ENCODE results near the gene NDUFV2. TPM values are rescaled to one million over a fixed set of nuclear protein-coding genes. Genes with fewer than 3 reads are reported as not detected.

NDUFV2 gene
- total RNA-seq, 1 experiment from 2014 or later: 194 TPM

DNA sequence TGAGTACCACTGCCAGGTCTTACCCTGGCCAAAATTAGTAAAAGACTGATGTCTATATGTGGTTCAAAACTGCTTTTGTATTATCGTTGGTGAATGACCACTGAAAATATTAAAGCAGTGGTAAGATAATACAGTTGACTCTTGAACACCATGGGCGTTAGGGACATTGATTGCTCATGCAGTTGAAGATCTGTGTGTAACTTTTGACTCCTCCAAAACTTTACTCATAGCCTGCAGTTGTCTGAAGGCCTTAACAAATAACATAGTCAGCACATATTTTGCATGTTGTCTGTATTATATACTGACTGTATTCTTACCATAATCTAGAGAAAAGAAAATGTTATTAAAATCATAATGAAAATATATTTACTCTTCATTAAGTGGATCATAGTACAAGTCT, 28.3 kb downstream of the NDUFV2 start:
- CTCF ChIA-PET: no interaction called here
- H3K9ac ChIP-seq (ENCODE audit: low read length): no peak overlapping the region
- H3K9me2 ChIP-seq (ENCODE audit: insufficient read depth): no peaks in the 10 kb centered on the region
- H3K4me2 ChIP-seq (ENCODE audit: low read length): no peak overlapping the region
- intact Hi-C loops (cut with micrococcal nuclease): no loop called here
- no peaks in the 10 kb centered on the region for H3K9me3 ChIP-seq (ENCODE audit: control insufficient read depth in 1 of 2, insufficient read depth in 1 of 2, low read depth in 1 of 2, low read length in 2 of 2)
- no peaks in the 10 kb centered on the region for H3K27me3 ChIP-seq (ENCODE audit: insufficient read depth, low read length)
- no peak for TF ChIP-seq SRF (IDR thresholded peaks at IDR 0.05; ENCODE audit: low read depth)
- no peak for ATAC-seq
- RAD21 ChIA-PET (ENCODE audit: low non-redundant PET in 1 of 2, low total read pairs in 2 of 2, uncharacterized antibody in 2 of 2, unreplicated experiment in 2 of 2): no interaction called here
- BruUV-seq (replicated peaks): no TSS peak
- H2AFZ ChIP-seq (ENCODE audit: low read depth, low read length, poor library complexity, severe bottlenecking): no peak overlapping the region
- H3K36me3 ChIP-seq (ENCODE audit: control insufficient read depth in 1 of 2, insufficient read depth in 2 of 2, low read length in 2 of 2): peaks cover 34 to 47% of the 10 kb centered on the region in 2 experiments; a peak in 3 of 4 replicates
- peaks cover 12 to 14% of the 10 kb centered on the region in 2 experiments; a peak in 3 of 4 replicates for H3K4me1 ChIP-seq (ENCODE audit: control insufficient read depth in 1 of 2, insufficient read depth in 2 of 2, low read length in 2 of 2)
- no peak overlapping the region for H3K4me3 ChIP-seq (replicated peaks in 1 of 2; ENCODE audit: low read depth in 1 of 2, low read length in 2 of 2)
- POLR2A ChIA-PET: no interaction called here
- H3K79me2 ChIP-seq (ENCODE audit: insufficient read depth, low read length): peaks cover 49% of the 10 kb centered on the region
- DNase-seq (ENCODE audit: low read depth, low spot score): no peak
- no peaks in the 10 kb centered on the region for H4K20me1 ChIP-seq (ENCODE audit: insufficient read depth)
- no peak overlapping the region for H3K27ac ChIP-seq (ENCODE audit: low read depth, low read length)

DNA sequence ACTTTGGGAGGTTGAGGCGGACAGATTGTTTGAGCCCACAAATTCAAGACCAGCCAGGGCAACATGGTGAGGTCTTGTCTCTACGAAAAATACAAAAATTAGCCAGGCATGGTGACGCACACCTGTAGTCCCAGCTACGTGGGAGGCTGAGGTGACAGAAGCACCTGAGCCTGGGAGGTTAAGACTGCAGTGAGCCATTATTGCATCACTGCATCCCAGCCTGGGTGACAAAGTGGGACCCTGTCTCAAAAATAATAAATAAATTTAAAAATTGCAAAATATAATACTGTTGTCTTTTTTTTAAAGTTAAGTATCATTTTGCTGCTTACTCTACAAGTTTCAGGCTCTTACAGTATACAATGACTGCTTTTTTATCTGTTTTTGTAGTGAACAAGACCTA, 30.1 kb downstream of the NDUFV2 start:
- no TSS peak for BruUV-seq (replicated peaks)
- Histone ChIP-seq H3K4me1 (ENCODE audit: control insufficient read depth in 1 of 2, insufficient read depth in 2 of 2, low read length in 2 of 2) (peaks cover 12 to 15% of the 10 kb centered on the region in 2 experiments; a peak in 3 of 4 replicates), H3K36me3 (ENCODE audit: control insufficient read depth in 1 of 2, insufficient read depth in 2 of 2, low read length in 2 of 2) (peaks cover 23 to 33% of the 10 kb centered on the region in 2 experiments; a peak in 3 of 4 replicates), H3K79me2 (ENCODE audit: insufficient read depth, low read length) (peaks cover 40% of the 10 kb centered on the region), H3K9me2 (ENCODE audit: insufficient read depth) (no peaks in the 10 kb centered on the region), H3K4me3 (replicated peaks in 1 of 2; ENCODE audit: low read depth in 1 of 2, low read length in 2 of 2) (no peak overlapping the region), H4K20me1 (ENCODE audit: insufficient read depth) (no peaks in the 10 kb centered on the region), H3K27ac (ENCODE audit: low read depth, low read length) (no peak overlapping the region), H2AFZ (ENCODE audit: low read depth, low read length, poor library complexity, severe bottlenecking) (no peak overlapping the region), H3K9ac (ENCODE audit: low read length) (no peak overlapping the region), H3K27me3 (ENCODE audit: insufficient read depth, low read length) (no peaks in the 10 kb centered on the region), H3K4me2 (ENCODE audit: low read length) (no peak overlapping the region), H3K9me3 (ENCODE audit: control insufficient read depth in 1 of 2, insufficient read depth in 1 of 2, low read depth in 1 of 2, low read length in 2 of 2) (no peaks in the 10 kb centered on the region)
- DNase-seq (ENCODE audit: low read depth, low spot score) (no peak), ATAC-seq (no peak)
- intact Hi-C loops (cut with micrococcal nuclease): loop anchor here (2.0 kb wide), 1 partner anchor 14 kb away; no protein-coding TSS in a partner anchor
- ChIA-PET POLR2A (no interaction called here), CTCF (no interaction called here), RAD21 (ENCODE audit: low non-redundant PET in 1 of 2, low total read pairs in 2 of 2, uncharacterized antibody in 2 of 2, unreplicated experiment in 2 of 2) (no interaction called here)
- no peak for TF ChIP-seq EZH2 (IDR thresholded peaks at IDR 0.05)

DNA sequence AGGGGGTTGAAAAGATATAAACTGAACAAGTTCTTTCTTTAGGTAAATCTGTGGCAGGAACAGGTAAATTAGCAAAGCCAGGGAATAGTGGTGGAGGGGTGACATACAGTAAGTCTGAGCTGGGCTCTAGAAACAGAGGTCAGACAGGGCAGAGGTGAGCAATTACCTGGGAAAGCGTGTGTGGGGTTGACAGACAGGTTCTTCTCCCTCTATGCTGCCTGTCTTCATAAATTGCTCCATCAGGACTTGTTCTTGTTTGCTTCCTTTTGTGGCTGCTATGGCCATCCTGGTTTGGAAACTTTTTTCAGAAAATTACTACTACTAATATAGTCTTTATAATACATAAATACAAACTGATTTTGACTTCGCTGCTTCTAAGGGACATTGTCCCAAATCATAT, 30.7 kb downstream of the NDUFV2 start:
- H3K9me3 ChIP-seq (ENCODE audit: control insufficient read depth in 1 of 2, insufficient read depth in 1 of 2, low read depth in 1 of 2, low read length in 2 of 2): no peaks in the 10 kb centered on the region
- ChIA-PET CTCF (no interaction called here), RAD21 (ENCODE audit: low non-redundant PET in 1 of 2, low total read pairs in 2 of 2, uncharacterized antibody in 2 of 2, unreplicated experiment in 2 of 2) (no interaction called here), POLR2A (no interaction called here)
- H3K36me3 ChIP-seq (ENCODE audit: control insufficient read depth in 1 of 2, insufficient read depth in 2 of 2, low read length in 2 of 2): peaks cover 18 to 27% of the 10 kb centered on the region in 2 experiments; a peak in 3 of 4 replicates
- no peak overlapping the region for H3K4me2 ChIP-seq (ENCODE audit: low read length)
- H3K27me3 ChIP-seq (ENCODE audit: insufficient read depth, low read length): no peaks in the 10 kb centered on the region
- peaks cover 12 to 21% of the 10 kb centered on the region in 2 experiments; a peak in 3 of 4 replicates for H3K4me1 ChIP-seq (ENCODE audit: control insufficient read depth in 1 of 2, insufficient read depth in 2 of 2, low read length in 2 of 2)
- H4K20me1 ChIP-seq (ENCODE audit: insufficient read depth): no peaks in the 10 kb centered on the region
- intact Hi-C loops (cut with micrococcal nuclease): loop anchor here (2.0 kb wide), 1 partner anchor 14 kb away; no protein-coding TSS in a partner anchor
- no peak overlapping the region for H2AFZ ChIP-seq (ENCODE audit: low read depth, low read length, poor library complexity, severe bottlenecking)
- ATAC-seq (no peak), DNase-seq (ENCODE audit: low read depth, low spot score) (no peak)
- no TSS peak for BruUV-seq (replicated peaks)
- no peak overlapping the region for H3K4me3 ChIP-seq (replicated peaks in 1 of 2; ENCODE audit: low read depth in 1 of 2, low read length in 2 of 2)
- H3K27ac ChIP-seq (ENCODE audit: low read depth, low read length): no peak overlapping the region
- no peaks in the 10 kb centered on the region for H3K9me2 ChIP-seq (ENCODE audit: insufficient read depth)
- H3K9ac ChIP-seq (ENCODE audit: low read length): no peak overlapping the region
- H3K79me2 ChIP-seq (ENCODE audit: insufficient read depth, low read length): peaks cover 40% of the 10 kb centered on the region
- TF ChIP-seq, protein P1, sequence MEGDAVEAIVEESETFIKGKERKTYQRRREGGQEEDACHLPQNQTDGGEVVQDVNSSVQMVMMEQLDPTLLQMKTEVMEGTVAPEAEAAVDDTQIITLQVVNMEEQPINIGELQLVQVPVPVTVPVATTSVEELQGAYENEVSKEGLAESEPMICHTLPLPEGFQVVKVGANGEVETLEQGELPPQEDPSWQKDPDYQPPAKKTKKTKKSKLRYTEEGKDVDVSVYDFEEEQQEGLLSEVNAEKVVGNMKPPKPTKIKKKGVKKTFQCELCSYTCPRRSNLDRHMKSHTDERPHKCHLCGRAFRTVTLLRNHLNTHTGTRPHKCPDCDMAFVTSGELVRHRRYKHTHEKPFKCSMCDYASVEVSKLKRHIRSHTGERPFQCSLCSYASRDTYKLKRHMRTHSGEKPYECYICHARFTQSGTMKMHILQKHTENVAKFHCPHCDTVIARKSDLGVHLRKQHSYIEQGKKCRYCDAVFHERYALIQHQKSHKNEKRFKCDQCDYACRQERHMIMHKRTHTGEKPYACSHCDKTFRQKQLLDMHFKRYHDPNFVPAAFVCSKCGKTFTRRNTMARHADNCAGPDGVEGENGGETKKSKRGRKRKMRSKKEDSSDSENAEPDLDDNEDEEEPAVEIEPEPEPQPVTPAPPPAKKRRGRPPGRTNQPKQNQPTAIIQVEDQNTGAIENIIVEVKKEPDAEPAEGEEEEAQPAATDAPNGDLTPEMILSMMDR (IDR thresholded peaks at IDR 0.05 in 2 of 3, conservative IDR thresholded peaks at IDR 0.05 in 1 of 3; ENCODE audit: borderline replicate concordance in 1 of 3, insufficient read depth in 1 of 3, low read depth in 2 of 3, low read length in 2 of 3): no peak
- TF ChIP-seq, protein P2, sequence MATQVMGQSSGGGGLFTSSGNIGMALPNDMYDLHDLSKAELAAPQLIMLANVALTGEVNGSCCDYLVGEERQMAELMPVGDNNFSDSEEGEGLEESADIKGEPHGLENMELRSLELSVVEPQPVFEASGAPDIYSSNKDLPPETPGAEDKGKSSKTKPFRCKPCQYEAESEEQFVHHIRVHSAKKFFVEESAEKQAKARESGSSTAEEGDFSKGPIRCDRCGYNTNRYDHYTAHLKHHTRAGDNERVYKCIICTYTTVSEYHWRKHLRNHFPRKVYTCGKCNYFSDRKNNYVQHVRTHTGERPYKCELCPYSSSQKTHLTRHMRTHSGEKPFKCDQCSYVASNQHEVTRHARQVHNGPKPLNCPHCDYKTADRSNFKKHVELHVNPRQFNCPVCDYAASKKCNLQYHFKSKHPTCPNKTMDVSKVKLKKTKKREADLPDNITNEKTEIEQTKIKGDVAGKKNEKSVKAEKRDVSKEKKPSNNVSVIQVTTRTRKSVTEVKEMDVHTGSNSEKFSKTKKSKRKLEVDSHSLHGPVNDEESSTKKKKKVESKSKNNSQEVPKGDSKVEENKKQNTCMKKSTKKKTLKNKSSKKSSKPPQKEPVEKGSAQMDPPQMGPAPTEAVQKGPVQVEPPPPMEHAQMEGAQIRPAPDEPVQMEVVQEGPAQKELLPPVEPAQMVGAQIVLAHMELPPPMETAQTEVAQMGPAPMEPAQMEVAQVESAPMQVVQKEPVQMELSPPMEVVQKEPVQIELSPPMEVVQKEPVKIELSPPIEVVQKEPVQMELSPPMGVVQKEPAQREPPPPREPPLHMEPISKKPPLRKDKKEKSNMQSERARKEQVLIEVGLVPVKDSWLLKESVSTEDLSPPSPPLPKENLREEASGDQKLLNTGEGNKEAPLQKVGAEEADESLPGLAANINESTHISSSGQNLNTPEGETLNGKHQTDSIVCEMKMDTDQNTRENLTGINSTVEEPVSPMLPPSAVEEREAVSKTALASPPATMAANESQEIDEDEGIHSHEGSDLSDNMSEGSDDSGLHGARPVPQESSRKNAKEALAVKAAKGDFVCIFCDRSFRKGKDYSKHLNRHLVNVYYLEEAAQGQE (IDR thresholded peaks at IDR 0.05; ENCODE audit: low read depth): no peak
- TF ChIP-seq JUND (IDR thresholded peaks at IDR 0.05) (no peak), CEBPB (IDR thresholded peaks at IDR 0.05; ENCODE audit: low read depth) (no peak), EZH2 (IDR thresholded peaks at IDR 0.05) (no peak), ZFX (IDR thresholded peaks at IDR 0.05) (no peak)
